Neural cell (in vitro differentiated cells): ENCODE results near the gene UGT2A3.

Source experiments
- CTCF ChIP-seq: fragments of 450-650 bp; IDR thresholded peaks from 2 replicates; pipeline ENCODE4 v1.5.1; 2014; ENCODE audit warnings: antibody characterized with exemption, mild to moderate bottlenecking, moderate library complexity; ENCODE audit not compliant: poor library complexity, severe bottlenecking
- EP300 ChIP-seq: fragments of 450-650 bp; conservative IDR thresholded peaks from 2 replicates; pipeline ENCODE4 v1.6.1; 2014; ENCODE audit warnings: antibody characterized with exemption, mild to moderate bottlenecking, moderate library complexity; ENCODE audit not compliant: poor library complexity, severe bottlenecking
- EZH2 ChIP-seq: fragments of 200-600, 300-800 bp; shearing (Covaris generic), sonication (generic); IDR thresholded peaks from 2 replicates; pipeline ENCODE4 v1.6.1; 2014; ENCODE audit warnings: antibody characterized with exemption, low read length, borderline replicate concordance, mild to moderate bottlenecking; ENCODE audit not compliant: insufficient read depth, poor library complexity, severe bottlenecking
- MXI1 ChIP-seq: fragments of 450-650 bp; conservative IDR thresholded peaks from 2 replicates; pipeline ENCODE4 v1.6.1; 2014; ENCODE audit warnings: antibody characterized with exemption, mild to moderate bottlenecking; ENCODE audit not compliant: poor library complexity, severe bottlenecking
- POLR2AphosphoS5 ChIP-seq: IDR thresholded peaks from 2 replicates; pipeline ENCODE4 v1.6.1; 2012
- RAD21 ChIP-seq: fragments of 450-650 bp; conservative IDR thresholded peaks from 2 replicates; pipeline ENCODE4 v1.6.1; 2014; ENCODE audit warnings: antibody characterized with exemption, mild to moderate bottlenecking, moderate library complexity
- REST ChIP-seq: IDR thresholded peaks from 2 replicates; pipeline ENCODE4 v1.6.1; 2012; ENCODE audit warnings: borderline replicate concordance
- TAF1 ChIP-seq: IDR thresholded peaks from 2 replicates; pipeline ENCODE4 v1.6.1; 2012; ENCODE audit warnings: low read depth

GRCh38 chr4:68892861-68893260, 58.7 kb downstream of the UGT2A3 start:
- TF ChIP-seq CTCF: no peak
- no peak for TF ChIP-seq EZH2
- no peak for TF ChIP-seq TAF1
- TF ChIP-seq EP300: no peak
- no peak for TF ChIP-seq POLR2AphosphoS5
- TF ChIP-seq RAD21: no peak
- TF ChIP-seq MXI1: no peak
- no peak for TF ChIP-seq REST
